ENCODE results near the gene CEBPG. TPM values are rescaled to one million over a fixed set of nuclear protein-coding genes. Genes with fewer than 3 reads are reported as not detected.
A peak's percentile ranks its signal among the peaks of the same experiment; 100 is the strongest.

CEBPG gene
- total and polyA plus RNA-seq, 7 experiments from 2014 or later = 7.8 to 22.4 (median 17.7) TPM

- Histone ChIP-seq H3K27ac (ENCODE audit: low read depth, low read length) (no peak overlapping the region), H3K36me3 (ENCODE audit: control insufficient read depth in 2 of 3, insufficient read depth in 3 of 3, low read length in 3 of 3) (no peaks in the 10 kb centered on the region), H3K4me1 (ENCODE audit: control insufficient read depth in 2 of 2, insufficient read depth in 2 of 2, low read length in 2 of 2) (no peaks in the 10 kb centered on the region), H3K4me3 (ENCODE audit: low read length) (no peak overlapping the region), H3K9me3 (ENCODE audit: control insufficient read depth in 2 of 3, low read length in 3 of 3) (no peaks in the 10 kb centered on the region), H3K27me3 (ENCODE audit: control insufficient read depth in 2 of 2, insufficient read depth in 2 of 2, low read length in 2 of 2) (no peaks in the 10 kb centered on the region)
- POLR2A ChIA-PET = no interaction called here
- H3K27me3 Mint-ChIP-seq = no peaks in the 10 kb centered on the region
- no peak for ATAC-seq
- H3K27ac Mint-ChIP-seq = no peak overlapping the region
- H3K4me3 Mint-ChIP-seq = no peak overlapping the region
- DNase-seq = no peak
- CTCF ChIA-PET = no interaction called here
- intact Hi-C loops (cut with micrococcal nuclease) = no loop called here
- H3K9me3 Mint-ChIP-seq = peaks cover 0 to 4% (median 0%) of the 10 kb centered on the region in 11 donors
- H3K36me3 Mint-ChIP-seq = peaks cover 0 to 6% (median 0%) of the 10 kb centered on the region in 5 donors
- H3K4me1 Mint-ChIP-seq = peaks cover 2 to 6% (median 5%) of the 10 kb centered on the region in 7 donors
Observed at GRCh38 chr19:33421368-33421767, 47.9 kb downstream of the CEBPG start.

- H3K4me1 ChIP-seq (ENCODE audit: control insufficient read depth in 2 of 2, insufficient read depth in 2 of 2, low read length in 2 of 2) = no peaks in the 10 kb centered on the region
- H3K9me3 ChIP-seq (ENCODE audit: control insufficient read depth in 2 of 3, low read length in 3 of 3) = no peaks in the 10 kb centered on the region
- Mint-ChIP-seq H3K27me3 (no peaks in the 10 kb centered on the region), H3K27ac (no peak overlapping the region), H3K9me3 (peaks cover 0 to 4% (median 0%) of the 10 kb centered on the region in 11 donors), H3K36me3 (peaks cover 0 to 6% (median 0%) of the 10 kb centered on the region in 5 donors), H3K4me3 (no peak overlapping the region), H3K4me1 (no peaks in the 10 kb centered on the region)
- CTCF ChIA-PET = no interaction called here
- no peaks in the 10 kb centered on the region for H3K27me3 ChIP-seq (ENCODE audit: control insufficient read depth in 2 of 2, insufficient read depth in 2 of 2, low read length in 2 of 2)
- H3K36me3 ChIP-seq (ENCODE audit: control insufficient read depth in 2 of 3, insufficient read depth in 3 of 3, low read length in 3 of 3) = no peaks in the 10 kb centered on the region
- DNase-seq (no peak), ATAC-seq (no peak)
- no peak overlapping the region for H3K27ac ChIP-seq (ENCODE audit: low read depth, low read length)
- intact Hi-C loops (cut with micrococcal nuclease) = no loop called here
- H3K4me3 ChIP-seq (ENCODE audit: low read length) = no peak overlapping the region
- POLR2A ChIA-PET = no interaction called here
Observed at GRCh38 chr19:33422369-33423180, 49.1 kb downstream of the CEBPG start.

- Histone ChIP-seq H3K36me3 (ENCODE audit: control insufficient read depth in 2 of 3, insufficient read depth in 3 of 3, low read length in 3 of 3) (no peaks in the 10 kb centered on the region), H3K27ac (ENCODE audit: low read depth, low read length) (no peak overlapping the region), H3K9me3 (ENCODE audit: control insufficient read depth in 2 of 3, low read length in 3 of 3) (no peaks in the 10 kb centered on the region), H3K4me1 (ENCODE audit: control insufficient read depth in 2 of 2, insufficient read depth in 2 of 2, low read length in 2 of 2) (no peaks in the 10 kb centered on the region), H3K4me3 (ENCODE audit: low read length) (no peak overlapping the region), H3K27me3 (ENCODE audit: control insufficient read depth in 2 of 2, insufficient read depth in 2 of 2, low read length in 2 of 2) (no peaks in the 10 kb centered on the region)
- Mint-ChIP-seq H3K36me3 (peaks cover 0 to 6% (median 0%) of the 10 kb centered on the region in 5 donors), H3K4me1 (peaks cover 0 to 4% (median 0%) of the 10 kb centered on the region in 7 donors), H3K4me3 (no peak overlapping the region), H3K27ac (no peak overlapping the region), H3K9me3 (peaks cover 0 to 4% (median 0%) of the 10 kb centered on the region in 11 donors), H3K27me3 (no peaks in the 10 kb centered on the region)
- intact Hi-C loops (cut with micrococcal nuclease) = no loop called here
- no peak for DNase-seq
- ChIA-PET POLR2A (no interaction called here), CTCF (interaction anchor here (1.5 kb wide), 1 partner anchor 15 kb away, joined by 3 read pairs; no protein-coding TSS in a partner anchor)
- no peak for ATAC-seq
Observed at GRCh38 chr19:33424181-33424580, 50.7 kb downstream of the CEBPG start.

DNA sequence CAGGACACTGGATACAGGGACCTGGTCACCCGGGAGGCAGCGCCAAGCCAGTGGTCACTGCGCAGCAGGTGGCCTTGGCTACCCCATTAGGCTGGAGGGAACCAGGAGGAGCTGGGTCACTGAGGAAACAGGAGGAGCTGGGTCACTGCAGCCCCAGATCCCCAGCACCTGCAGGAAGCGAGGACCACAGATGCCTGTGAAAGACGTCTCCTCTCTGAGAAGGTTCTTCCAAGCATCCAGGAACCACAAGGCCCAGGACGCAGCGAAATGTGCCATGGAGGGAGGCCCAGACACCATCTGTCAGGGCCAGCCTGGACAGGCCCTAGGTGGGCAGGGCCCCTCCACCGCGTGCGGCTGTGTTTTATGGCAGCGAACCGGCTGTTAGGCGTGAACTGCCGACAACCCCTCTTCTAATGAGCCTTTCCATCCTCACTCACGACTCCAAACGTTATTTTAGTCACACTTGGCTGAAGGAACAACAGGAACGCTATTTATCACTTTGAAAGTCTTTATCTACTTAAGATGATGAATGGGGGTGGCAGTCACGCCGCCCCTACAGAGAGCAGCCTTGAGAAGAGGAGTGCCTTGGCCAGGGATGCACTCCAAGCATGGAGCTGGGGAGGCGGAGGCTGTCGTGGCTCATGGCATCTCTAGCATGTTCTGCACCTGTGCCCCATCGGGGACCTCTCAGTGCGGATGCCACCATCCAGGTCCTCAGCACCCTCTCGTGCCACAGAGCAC, 53.3 kb downstream of the CEBPG start:
- no peak for DNase-seq
- Mint-ChIP-seq H3K27me3 (peaks cover 0 to 4% (median 0%) of the 10 kb centered on the region in 5 donors), H3K4me1 (peaks cover 3 to 16% (median 11%) of the 10 kb centered on the region in 7 donors), H3K36me3 (peaks cover 0 to 6% (median 0%) of the 10 kb centered on the region in 5 donors), H3K9me3 (peaks cover 0 to 4% (median 0%) of the 10 kb centered on the region in 11 donors), H3K27ac (no peak overlapping the region), H3K4me3 (no peak overlapping the region)
- Histone ChIP-seq H3K9me3 (ENCODE audit: control insufficient read depth in 2 of 3, low read length in 3 of 3) (no peaks in the 10 kb centered on the region), H3K4me1 (ENCODE audit: control insufficient read depth in 2 of 2, insufficient read depth in 2 of 2, low read length in 2 of 2) (peaks cover 9 to 13% of the 10 kb centered on the region in 2 donors), H3K36me3 (ENCODE audit: control insufficient read depth in 2 of 3, insufficient read depth in 3 of 3, low read length in 3 of 3) (no peaks in the 10 kb centered on the region), H3K4me3 (ENCODE audit: low read length) (no peak overlapping the region), H3K27ac (ENCODE audit: low read depth, low read length) (no peak overlapping the region), H3K27me3 (ENCODE audit: control insufficient read depth in 2 of 2, insufficient read depth in 2 of 2, low read length in 2 of 2) (no peaks in the 10 kb centered on the region)
- CTCF ChIA-PET = interaction anchor here (1.5 kb wide), 1 partner anchor 11 kb away, joined by 5 read pairs; no protein-coding TSS in a partner anchor
- intact Hi-C loops (cut with micrococcal nuclease) = no loop called here
- no peak for ATAC-seq
- POLR2A ChIA-PET = no interaction called here

DNA sequence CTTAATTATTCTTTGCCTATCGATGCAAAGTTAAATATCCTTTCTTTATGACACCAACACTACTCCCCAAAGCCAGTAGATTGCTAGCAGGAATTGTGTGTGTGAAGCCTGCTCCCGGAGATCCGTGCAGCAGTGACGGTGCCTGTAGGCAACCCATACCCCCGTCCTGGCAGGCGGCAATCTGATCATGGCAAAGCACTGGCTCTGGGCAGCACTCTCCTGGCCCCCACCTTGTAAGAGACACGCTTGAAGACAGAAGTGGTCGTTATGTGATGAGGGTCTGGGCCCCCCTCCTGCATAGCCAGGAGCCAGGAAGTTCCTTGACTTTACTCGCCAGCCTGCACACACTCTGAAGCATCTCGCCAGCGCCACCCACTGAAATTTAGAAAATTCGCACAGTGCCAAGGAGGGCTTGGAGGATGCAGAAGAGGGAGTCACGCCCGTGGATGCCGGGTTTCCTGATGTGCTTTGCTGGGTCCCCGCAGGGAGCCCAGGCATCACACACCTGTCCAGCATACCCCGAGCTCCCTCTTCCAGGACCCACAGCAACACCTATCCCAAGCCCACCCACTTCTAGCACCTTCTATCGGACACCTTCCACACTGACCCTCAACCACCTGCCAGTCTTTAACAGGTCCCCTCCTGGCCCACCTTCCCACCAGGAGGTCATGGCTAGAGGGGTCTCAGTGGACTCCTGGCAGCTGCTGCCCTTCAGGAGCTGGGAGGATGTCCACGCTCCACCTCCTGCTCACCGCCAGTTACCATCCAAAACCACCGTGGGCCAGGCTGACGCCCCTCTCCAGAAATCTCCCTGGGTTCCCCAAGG, 54.5 kb downstream of the CEBPG start:
- no peaks in the 10 kb centered on the region for H3K9me3 ChIP-seq (ENCODE audit: control insufficient read depth in 2 of 3, low read length in 3 of 3)
- H3K27me3 Mint-ChIP-seq = peaks cover 0 to 4% (median 0%) of the 10 kb centered on the region in 5 donors
- no peak overlapping the region for H3K4me3 Mint-ChIP-seq
- H3K4me3 ChIP-seq (ENCODE audit: low read length) = no peak overlapping the region
- H3K36me3 Mint-ChIP-seq = peaks cover 0 to 6% (median 0%) of the 10 kb centered on the region in 5 donors
- H3K4me1 ChIP-seq (ENCODE audit: control insufficient read depth in 2 of 2, insufficient read depth in 2 of 2, low read length in 2 of 2) = peaks cover 9 to 13% of the 10 kb centered on the region in 2 donors
- no peak overlapping the region for H3K27ac ChIP-seq (ENCODE audit: low read depth, low read length)
- H3K9me3 Mint-ChIP-seq = peaks cover 0 to 4% (median 0%) of the 10 kb centered on the region in 11 donors
- H3K36me3 ChIP-seq (ENCODE audit: control insufficient read depth in 2 of 3, insufficient read depth in 3 of 3, low read length in 3 of 3) = no peaks in the 10 kb centered on the region
- DNase-seq (no peak), ATAC-seq (no peak)
- POLR2A ChIA-PET = no interaction called here
- H3K4me1 Mint-ChIP-seq = peaks cover 3 to 16% (median 11%) of the 10 kb centered on the region in 7 donors
- CTCF ChIA-PET = no interaction called here
- H3K27me3 ChIP-seq (ENCODE audit: control insufficient read depth in 2 of 2, insufficient read depth in 2 of 2, low read length in 2 of 2) = no peaks in the 10 kb centered on the region
- intact Hi-C loops (cut with micrococcal nuclease) = no loop called here
- peak overlapping the region in 2 of 9 donors; percentile 25 to 88 for H3K27ac Mint-ChIP-seq

- intact Hi-C loops (cut with micrococcal nuclease) = no loop called here
- Mint-ChIP-seq H3K9me3 (peaks cover 0 to 4% (median 0%) of the 10 kb centered on the region in 11 donors), H3K27me3 (peaks cover 0 to 4% (median 0%) of the 10 kb centered on the region in 5 donors), H3K4me1 (peaks cover 3 to 16% (median 11%) of the 10 kb centered on the region in 7 donors), H3K36me3 (peaks cover 0 to 6% (median 0%) of the 10 kb centered on the region in 5 donors), H3K27ac (peak overlapping the region in 5 of 9 donors; percentile 23 to 88 (median 45)), H3K4me3 (no peak overlapping the region)
- Histone ChIP-seq H3K4me3 (ENCODE audit: low read length) (no peak overlapping the region), H3K27ac (ENCODE audit: low read depth, low read length) (no peak overlapping the region), H3K27me3 (ENCODE audit: control insufficient read depth in 2 of 2, insufficient read depth in 2 of 2, low read length in 2 of 2) (no peaks in the 10 kb centered on the region), H3K36me3 (ENCODE audit: control insufficient read depth in 2 of 3, insufficient read depth in 3 of 3, low read length in 3 of 3) (no peaks in the 10 kb centered on the region), H3K4me1 (ENCODE audit: control insufficient read depth in 2 of 2, insufficient read depth in 2 of 2, low read length in 2 of 2) (peaks cover 9 to 13% of the 10 kb centered on the region in 2 donors), H3K9me3 (ENCODE audit: control insufficient read depth in 2 of 3, low read length in 3 of 3) (no peaks in the 10 kb centered on the region)
- POLR2A ChIA-PET = no interaction called here
- CTCF ChIA-PET = no interaction called here
- ATAC-seq (no peak), DNase-seq (no peak)
Observed at GRCh38 chr19:33428627-33429125, 55.2 kb downstream of the CEBPG start.

Measured in naive thymus-derived CD4-positive, alpha-beta T cell (primary cell).